Right forelimb (tissue), 1 donor: ENCODE data around the gene INPP5F.
"Not testable (repeated sequence)": the region's sequence is repeated elsewhere in the genome, so short reads cannot be mapped to it uniquely, and the experiment has no call there.

Experiments
- DNase-seq: peaks from one replicate; pipeline ENCODE4 v3.0.0-alpha.2; 2018

The INPP5F gene

DNA sequence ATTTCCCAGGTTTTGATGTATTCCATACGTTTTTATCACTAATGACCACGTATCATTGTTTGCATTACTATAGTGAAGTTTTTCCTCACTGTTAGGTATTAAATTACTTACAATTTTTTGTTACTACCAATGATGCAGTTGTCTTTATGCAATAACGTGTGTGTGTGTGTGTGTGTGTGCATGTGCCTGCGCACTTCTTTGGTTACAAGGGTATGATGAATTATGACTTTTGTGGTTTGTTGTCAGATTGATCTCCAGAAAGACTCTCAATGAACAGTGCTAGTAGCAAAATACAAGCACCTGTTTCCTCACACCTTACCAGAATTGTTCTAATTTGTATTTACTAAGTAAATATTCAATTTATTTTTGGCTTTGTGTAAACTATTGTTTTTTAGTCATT lies 95.3 kb downstream of the INPP5F start:
- DNase-seq, result no peak

DNA sequence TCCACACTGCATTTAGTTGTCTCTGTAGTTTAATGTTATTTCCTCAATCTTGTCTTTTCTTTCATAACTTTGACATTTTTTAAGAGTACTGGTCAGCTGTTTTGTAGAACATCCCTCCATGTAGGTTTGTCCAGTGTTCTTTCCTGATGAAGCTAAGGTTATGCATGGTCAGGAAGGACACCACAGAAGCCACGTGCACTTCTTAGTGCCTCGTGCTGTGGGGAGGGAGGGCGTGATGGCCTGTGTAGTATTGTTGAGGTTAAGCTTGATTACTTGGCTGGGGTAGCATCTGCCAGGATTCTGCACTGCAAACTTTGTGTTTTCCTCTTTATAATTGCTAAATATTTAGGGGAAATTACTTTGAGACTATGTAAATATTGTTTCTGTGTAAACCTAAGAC lies 98.4 kb downstream of the INPP5F start:
- DNase-seq, result no peak

DNA sequence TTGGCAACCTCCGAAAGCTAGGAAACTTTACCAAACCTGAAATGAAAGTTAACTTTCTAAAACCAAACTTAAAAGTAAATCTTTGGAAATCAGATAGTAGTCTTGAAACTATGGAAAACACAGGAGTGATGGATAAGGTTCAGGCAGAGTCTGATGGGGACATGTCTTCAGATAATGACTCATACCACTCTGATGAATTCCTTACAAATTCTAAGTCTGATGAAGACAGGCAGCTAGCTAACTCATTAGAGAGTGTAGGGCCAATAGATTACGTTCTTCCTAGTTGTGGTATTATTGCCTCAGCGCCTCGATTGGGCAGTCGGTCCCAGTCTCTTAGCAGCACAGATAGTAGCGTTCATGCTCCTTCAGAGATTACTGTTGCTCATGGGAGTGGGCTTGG lies 100.9 kb downstream of the INPP5F start:
- no peak for DNase-seq

DNA sequence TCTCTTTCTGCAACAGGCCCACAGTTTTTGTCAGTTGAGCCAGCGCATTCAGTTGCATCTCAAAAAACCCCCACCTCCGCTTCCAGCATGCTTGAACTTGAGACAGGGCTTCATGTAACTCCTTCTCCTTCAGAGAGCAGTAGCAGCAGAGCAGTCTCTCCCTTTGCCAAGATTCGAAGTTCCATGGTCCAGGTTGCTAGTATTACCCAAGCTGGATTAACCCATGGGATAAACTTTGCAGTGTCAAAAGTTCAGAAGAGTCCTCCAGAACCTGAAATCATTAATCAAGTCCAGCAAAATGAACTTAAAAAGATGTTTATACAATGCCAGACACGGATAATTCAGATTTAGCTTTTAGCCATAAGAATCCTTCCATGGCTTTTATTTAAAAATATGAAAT lies 101.6 kb downstream of the INPP5F start:
- DNase-seq, result no peak

DNA sequence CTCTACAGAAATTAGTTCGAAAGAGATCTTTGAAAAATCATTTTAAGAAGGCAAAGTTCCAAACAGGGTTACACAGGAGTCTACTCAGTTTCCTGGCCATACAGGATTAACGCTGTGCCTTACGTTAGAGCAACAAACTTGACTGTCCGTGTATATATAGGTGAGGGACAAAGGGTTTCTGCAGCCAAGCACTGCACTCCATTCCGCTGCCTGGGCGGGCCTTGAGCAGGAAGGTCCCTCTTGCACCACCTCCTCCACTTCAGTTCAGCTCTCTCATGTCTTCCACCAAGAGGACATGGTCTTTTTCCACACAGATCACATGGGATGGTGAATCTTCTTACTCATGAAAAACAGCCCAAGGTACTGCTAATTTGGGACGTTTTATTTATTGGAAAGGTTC lies 103.6 kb downstream of the INPP5F start:
- no peak for DNase-seq

DNA sequence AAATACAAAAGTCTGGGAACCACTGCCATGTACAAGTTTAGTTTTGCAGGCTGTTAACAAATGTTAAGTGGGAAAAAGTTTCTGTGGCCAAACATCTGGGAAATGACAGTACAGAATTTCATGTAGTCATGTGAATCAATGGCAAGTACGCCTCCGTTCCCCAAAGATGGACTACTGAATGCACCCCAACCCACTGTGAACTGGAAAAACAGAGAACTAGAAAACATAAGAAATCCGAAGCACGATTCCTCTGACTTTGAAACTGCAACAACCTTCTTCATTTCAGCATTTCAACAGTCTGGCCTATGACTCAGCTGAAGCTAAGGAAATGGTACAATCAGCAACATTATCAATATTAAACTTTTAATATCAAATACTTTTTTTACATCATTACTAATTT lies 105.0 kb downstream of the INPP5F start:
- DNase-seq, result no peak

DNA sequence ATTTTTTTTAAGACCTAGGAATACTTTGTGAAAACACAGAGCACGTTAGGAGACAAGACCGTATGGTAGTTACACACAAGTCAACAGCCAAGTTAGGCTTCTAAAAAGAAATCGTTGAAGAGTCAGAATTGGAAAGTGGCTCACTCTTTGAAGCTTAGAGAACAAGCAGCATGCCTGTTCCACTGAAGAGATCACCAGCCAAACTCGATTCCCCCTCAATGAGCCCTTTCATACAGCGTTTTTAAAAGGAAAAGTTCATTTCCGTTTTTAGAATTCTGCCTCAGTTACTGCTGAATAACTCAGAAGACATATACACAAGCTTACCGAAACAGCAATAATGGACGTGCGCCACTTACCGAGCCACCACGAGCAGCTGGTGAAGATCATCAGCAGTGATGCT lies 105.8 kb downstream of the INPP5F start:
- no peak for DNase-seq

DNA sequence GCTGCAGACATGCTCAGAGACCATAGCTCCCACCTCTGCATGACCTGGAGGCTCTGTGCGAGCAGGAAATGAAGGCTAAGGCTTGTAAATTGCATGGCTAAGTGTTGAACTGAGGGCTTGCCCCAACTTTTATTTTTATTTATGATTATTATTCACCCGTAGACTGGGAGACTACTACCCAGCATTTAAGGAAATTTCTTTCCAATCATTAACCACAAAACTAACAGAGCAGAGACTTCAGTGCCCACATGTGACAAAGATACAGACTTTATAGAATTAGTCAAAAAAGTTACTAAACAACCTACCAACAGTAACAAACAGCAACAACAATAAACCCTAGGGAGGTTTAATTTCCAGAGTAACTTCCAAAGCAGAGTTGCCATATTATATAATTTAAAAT lies 107.1 kb downstream of the INPP5F start:
- no peak for DNase-seq

DNA sequence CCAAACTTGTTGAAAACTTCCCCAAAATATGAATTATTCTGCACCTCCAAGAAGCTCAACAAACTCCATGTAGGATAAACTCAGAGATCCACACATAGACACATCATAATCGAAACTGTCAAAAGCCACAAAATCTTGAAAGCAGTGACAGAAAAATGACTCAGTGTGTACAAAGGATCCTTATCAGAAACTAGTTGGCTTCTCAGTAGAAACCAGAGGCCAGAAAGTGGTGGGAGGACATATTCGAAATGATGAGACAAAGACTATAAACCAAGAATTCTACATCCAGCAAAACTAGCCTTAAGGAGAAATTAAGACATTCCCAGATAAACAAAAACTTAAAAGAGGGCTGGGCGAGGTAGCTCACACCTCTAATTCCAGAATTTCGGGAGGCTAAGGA lies 108.3 kb downstream of the INPP5F start:
- DNase-seq, result no peak

DNA sequence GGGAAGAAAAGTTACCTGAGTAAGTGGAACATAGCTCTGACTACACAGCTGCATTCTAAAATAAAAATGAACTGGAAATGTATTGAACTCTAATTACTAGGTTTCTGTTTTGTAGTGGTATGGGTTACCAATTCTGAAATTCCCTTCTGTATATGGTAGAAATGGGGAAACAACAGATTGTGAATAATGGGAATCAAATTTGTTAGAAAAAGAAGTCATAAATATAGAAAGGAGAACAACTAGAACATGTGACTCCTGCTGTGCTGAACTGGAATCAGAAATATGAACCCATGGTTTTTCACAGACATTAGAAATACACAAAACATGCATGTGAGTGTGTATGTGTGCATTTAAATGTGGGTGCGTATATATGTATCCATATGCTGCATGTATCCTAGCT lies 119.8 kb downstream of the INPP5F start:
- no peak for DNase-seq

DNA sequence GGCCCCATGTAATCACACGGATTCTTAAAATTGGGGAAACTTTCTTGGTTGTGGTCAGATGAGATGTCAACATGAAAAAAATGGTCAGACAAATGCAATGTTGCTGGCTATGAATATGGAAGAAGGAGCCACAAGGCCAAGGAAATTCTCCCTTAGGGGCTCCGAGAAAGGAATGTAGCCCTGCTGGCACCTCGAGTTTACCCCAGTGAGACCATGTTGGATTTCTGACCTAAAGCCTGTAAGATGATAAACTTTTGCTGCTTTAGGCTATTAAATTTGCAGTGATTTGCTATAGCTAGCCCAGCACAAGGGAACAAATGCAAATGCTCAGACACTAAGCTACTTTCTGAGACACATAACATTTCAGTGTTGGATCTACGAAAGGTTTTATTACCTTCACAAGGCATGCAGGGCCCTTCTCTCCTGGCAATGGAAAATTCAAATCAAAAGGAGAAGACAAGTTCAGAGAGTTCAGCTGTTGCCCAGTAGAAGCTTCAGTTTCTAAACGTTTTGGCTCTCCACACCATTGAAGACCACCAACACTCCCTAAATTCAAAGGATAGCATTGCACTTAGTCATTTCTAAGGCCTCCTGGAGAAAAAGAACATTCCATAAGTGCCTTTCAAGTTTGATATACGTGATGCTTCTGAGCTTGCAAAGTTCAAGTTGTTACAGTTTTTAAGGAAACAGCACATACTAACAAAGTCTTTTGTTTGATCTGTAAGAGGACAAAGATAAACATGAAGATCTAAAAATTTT lies 123.4 kb downstream of the INPP5F start:
- DNase-seq, result no peak

DNA sequence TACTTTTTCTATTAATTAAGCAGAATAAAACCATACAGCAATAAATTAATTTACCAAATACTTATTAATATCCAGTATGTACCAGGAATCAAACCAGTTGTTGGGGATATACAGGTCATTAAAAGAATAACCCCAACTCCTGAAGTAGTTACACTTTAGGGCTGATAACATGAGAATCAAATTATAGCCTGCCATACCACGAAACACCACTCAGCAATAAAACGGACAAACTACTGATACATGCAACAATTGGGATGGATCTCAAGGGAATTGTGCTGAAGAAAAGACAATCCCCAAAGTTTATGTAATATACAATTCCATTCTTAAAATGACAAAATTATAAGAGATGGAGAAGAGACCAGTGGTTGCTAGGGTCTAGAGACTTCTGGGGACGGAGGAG lies 124.1 kb downstream of the INPP5F start:
- no peak for DNase-seq

DNA sequence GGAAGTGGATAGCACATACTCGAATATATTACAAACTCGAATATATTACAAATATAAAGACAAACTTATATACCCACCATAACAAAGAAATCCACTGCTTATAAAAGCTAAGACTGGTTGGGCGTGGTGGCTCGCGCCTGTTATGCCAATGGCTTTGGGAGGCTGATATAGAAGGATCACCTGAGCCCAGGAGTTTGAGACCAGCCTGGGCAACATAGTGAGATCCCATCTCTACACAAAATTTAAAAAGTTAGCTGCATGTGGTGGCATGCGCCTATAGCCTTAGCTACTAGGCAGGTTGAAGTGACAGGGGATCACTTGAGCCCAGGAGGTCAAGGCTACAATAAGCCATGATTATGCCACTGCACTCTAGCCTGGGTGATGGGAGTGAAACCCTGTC lies 126.4 kb downstream of the INPP5F start:
- no peak for DNase-seq

DNA sequence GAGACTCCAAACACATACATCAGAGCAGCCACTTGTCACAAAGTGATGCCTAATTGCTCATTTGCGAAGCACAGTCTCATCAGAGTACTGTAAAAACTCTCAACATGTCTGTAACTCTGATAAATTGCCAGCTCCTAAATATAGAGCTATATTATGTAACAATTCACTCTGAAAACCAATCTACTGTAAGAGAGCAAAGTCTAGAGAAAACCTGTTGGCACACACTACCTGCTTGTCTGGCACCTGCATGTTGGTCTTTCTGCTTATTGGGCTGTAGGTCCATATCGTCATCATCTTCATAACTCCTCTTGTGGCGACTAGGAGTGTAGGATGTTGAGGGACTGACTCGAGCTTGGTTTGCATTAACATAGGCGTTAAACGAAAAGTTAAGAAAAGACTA lies 127.0 kb downstream of the INPP5F start:
- DNase-seq, result no peak

DNA sequence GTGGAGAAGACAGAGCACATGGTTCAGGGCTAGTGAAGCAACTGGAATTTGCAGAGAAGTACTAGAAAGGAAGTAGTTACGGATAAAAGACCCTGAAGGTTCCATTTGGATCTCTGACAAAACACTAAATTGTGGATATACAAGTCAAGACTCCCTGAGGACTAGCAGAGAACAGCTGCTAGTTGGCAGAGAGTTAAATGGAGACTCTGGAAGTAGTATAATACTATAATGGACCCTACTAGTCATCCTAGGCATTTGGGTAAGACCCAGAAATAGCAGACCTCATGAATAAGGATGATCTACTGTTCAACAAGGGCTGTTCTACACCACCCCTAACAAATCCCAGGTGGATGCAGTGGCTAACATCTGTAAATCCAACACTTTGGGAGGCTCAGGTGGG lies 127.7 kb downstream of the INPP5F start:
- DNase-seq, result no peak

DNA sequence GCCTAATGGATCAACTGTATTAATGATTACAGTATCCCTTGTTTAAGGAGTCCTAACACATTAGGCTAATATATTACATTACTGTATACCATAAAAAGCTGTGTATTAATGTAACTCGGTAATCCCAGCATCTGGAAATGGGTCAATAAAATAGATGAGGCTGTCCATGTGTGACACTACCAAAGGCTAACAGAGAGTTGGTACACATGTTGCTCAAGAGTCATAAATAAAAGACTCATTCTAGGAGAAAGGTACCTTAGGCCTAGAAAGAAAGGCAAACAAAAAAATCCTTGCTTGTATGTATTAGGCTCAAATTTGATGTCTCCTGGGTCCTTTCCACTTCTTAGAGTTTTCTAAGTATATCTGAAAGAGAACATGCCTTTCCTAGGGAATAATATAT lies 132.2 kb downstream of the INPP5F start:
- no peak for DNase-seq

DNA sequence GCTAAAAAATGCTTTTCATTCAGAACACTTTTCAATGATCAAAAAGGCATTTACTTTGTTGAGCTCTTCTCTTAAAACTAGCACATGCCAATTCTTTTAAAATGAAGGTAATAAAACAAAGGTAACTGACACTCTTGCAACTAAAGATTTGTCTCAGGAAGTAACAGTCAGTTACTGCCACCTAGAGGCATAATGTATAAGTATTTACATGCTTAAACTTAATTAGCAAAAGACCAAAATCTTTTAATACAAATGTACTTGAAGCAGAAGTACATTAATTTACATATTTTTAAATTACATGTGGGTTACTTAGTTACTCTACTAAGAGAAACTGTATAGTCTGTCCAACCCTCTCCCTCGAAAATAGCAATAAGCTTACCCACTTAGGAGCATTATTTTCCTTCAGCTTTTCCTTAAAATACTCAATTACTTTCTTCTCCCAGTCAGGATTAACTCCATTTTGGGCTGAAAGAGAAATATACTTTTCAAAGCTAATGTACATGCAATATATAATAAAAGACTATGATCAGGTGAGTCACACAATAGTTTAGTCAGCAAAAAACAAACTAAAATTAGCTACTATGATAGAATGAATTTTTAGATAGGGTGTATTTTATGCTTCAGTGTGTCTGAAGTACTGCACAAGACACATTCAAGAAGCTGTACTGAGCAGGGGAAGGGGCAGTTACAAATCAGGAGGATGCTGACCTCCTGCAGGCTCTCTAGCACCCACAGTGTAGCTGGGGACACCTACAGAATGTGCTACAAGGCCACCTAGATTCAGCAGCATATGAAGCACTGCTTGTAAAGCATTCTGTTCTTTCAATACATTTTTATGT lies 133.8 kb downstream of the INPP5F start:
- DNase-seq, result no peak

DNA sequence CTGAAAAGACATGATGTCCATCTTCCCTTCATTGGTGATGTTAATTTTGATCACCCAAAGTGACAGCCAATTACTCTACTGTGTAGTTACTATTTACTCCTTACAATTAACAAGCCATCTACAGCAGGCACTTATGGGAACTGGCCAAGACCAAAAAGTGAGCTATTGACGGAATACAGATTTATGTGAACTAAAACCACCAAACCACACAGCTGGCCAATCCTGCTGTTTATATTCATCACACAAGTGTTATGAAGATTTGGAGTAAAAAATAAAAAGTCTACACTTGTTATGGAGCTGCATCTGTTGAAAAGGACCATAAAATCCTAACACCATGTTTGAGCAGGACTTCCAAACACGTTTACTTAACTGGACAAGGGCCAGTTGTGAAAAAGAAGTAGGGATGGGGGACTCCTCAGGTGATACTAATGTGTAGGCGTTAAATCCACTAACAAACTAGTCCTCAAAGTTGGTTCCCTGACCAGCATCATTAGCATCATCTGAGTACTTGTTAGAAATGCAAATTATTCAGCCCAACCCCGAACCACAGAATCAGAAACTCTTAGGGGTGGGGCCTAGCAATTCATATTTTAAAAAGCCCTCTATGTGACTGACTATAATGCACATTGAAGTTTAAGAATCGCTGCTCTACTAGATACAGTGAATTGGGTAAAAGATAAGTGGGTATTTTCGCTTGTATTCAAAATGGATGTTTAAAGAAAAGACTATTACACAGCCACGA lies 135.2 kb downstream of the INPP5F start:
- no peak for DNase-seq

DNA sequence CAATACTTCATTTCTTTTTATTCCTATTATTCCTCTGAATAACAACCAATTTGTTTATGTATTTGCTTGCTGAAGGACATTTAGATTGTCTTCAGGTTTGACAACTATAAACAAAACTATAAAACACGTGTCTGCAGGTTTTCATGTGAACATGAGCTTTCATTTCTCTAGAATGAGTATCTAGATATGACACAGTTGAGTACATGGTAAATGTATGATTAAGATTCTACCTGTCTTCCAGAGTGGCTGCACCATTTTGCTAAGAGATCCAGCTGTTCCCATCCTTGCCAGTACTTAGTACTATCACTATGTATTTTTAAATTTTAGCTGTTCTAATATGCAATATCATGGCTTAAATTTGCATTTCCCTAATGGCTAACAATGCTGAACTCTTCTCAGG lies 136.7 kb downstream of the INPP5F start:
- DNase-seq, result no peak

DNA sequence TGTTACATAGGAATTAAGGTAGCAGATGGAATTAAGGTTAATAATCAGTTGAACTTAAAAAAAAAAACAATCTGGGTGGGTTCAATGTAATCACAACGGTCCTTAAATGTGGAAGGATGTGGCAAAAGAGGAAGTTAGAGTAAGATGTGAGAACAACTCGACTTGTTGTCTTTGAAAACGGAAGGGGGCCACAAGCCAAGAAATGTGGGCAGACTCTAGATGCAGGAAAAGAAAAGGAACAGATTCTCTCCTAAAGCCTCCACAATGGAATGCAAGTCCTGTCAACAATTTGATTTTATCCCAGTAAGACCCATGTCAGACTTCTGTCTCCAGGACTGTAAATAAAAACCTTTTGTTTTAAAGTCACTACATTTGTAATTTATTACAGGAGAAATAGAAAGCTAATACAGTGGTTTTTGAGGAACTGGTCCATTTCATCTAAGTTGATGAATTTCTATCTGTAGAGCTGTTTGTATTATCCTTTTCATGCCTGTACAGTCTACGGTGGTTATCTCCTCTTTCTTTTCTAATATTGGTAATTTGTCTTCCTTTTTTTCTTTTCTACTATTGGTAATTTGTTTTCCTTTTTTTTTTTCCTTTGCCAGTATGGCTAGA lies 138.2 kb downstream of the INPP5F start:
- DNase-seq, result no peak

DNA sequence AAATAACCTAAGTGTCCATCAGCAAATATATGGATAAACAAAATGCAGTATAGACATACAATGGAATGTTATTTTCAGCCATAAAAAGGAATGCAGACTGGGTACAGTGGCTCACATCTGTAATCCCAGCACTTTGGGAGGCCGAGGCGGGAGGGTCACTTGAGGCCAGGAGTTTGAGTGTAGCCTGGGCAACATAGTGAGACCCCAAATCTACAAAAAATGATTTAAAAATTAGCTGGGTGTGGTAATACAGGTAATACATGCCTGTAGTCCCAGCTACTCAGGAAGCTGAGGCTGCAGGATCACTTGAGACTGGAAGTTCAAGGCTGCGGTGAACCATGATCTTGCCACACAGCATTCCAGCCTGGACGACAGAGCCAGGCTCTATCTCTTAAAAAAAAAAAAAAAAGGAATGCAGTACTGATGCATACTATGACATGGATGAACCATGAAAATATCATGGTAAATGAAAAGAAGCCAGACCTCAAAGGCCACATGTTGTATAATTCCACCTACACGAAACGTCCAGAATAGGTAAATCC lies 139.9 kb downstream of the INPP5F start:
- DNase-seq, result no peak

DNA sequence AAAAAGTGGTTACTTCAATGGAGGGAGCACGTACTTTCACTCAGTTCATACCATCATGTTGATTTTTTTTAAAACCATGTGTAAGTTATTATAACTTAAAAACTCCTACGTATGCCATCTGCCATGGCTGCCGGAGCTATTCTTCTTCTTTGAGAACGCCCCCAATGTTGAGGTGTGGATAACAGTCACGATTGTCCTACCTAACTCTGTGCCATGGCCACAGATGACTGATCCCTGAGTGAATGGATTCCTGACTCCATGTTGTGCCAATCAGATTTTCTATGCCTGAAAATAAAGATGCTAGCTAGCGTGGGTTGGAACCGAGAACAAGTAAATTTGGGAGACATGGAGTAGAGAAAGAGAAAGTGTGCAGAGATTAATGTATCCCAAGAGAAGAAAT lies 141.5 kb downstream of the INPP5F start:
- no peak for DNase-seq

DNA sequence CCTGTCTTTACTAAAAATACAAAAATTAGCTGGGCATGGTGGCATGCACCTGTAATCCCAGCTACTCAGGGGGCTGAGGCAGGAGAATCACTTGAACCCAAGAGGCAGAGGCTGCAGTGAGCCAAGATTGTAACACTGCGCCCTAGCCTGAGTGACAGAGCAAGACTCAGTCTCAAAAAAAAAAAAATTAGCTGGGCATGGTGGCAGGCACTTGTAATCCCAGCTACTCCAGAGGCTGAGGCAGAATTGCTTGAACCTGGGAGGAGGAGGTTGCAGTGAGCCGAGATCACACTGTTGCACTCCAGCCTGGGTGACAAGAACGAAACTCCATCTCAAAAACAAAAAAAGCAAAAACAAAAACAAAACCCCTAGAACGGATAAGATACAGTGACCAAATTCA lies 143.5 kb downstream of the INPP5F start:
- DNase-seq, result not testable (repeated sequence)
